ENCODE measurements around the gene NEMP1. TPM values are rescaled to one million over a fixed set of nuclear protein-coding genes. Genes with fewer than 3 reads are reported as not detected.

Gene NEMP1
- total and polyA plus RNA-seq, 10 of the 15 experiments (the other 5 are each of a cell fraction or from before 2014, with no cell fraction given) = 4.0 to 45.9 (median 19.8) TPM

GRCh38 chr12:57088354-57089270 is 10.0 kb upstream of the NEMP1 start, which contains the start of gene NAB2 (continued):
- TF ChIP-seq, protein P1, sequence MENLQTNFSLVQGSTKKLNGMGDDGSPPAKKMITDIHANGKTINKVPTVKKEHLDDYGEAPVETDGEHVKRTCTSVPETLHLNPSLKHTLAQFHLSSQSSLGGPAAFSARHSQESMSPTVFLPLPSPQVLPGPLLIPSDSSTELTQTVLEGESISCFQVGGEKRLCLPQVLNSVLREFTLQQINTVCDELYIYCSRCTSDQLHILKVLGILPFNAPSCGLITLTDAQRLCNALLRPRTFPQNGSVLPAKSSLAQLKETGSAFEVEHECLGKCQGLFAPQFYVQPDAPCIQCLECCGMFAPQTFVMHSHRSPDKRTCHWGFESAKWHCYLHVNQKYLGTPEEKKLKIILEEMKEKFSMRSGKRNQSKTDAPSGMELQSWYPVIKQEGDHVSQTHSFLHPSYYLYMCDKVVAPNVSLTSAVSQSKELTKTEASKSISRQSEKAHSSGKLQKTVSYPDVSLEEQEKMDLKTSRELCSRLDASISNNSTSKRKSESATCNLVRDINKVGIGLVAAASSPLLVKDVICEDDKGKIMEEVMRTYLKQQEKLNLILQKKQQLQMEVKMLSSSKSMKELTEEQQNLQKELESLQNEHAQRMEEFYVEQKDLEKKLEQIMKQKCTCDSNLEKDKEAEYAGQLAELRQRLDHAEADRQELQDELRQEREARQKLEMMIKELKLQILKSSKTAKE (IDR thresholded peaks at IDR 0.05; ENCODE audit: low read depth, poor library complexity, severe bottlenecking) = peak; percentile 34
- TF ChIP-seq HCFC1 (IDR thresholded peaks at IDR 0.05; ENCODE audit: low read length) (no peak; the same call in 1 of the 2 replicates), YBX1 (IDR thresholded peaks at IDR 0.05) (no peak), CBFB (IDR thresholded peaks at IDR 0.05; ENCODE audit: low read depth) (peak; percentile 28; the same call in 1 of the 2 replicates), POLR2AphosphoS5 (IDR thresholded peaks at IDR 0.05; ENCODE audit: low read length) (peak; percentile 92), POLR2A (IDR thresholded peaks at IDR 0.05; ENCODE audit: low read depth, low read length) (peak; percentile 82), GABPA (IDR thresholded peaks at IDR 0.05; ENCODE audit: low read depth) (no peak), NKRF (conservative IDR thresholded peaks at IDR 0.05) (peak; percentile 68), MLLT1 (IDR thresholded peaks at IDR 0.05) (peak; percentile 88)
